Mesenchymal stem cell (in vitro differentiated cells and primary cell): ENCODE measurements around the gene ZDHHC18.

Experiments
- DNase-seq: peaks from one replicate; pipeline ENCODE4 v3.0.0-alpha.2; 2013
- H2AFZ ChIP-seq: one replicate; pipeline ENCODE4 v1.6.1; 2013; ENCODE audit warnings: low read depth, mild to moderate bottlenecking, control low read depth, inconsistent platforms, low read length, moderate library complexity
- H2AK5ac ChIP-seq: 2 replicates; pipeline ENCODE4 v1.6.1; 2013; ENCODE audit warnings: low read length, moderate library complexity, mild to moderate bottlenecking, inconsistent platforms; ENCODE audit not compliant: severe bottlenecking
- H2BK120ac ChIP-seq: one replicate; pipeline ENCODE4 v1.6.1; 2013; ENCODE audit warnings: low read depth, mild to moderate bottlenecking, inconsistent platforms, low read length, moderate library complexity
- H2BK12ac ChIP-seq, 2 experiments: one replicate each; pipeline ENCODE4 v1.6.1; 2013; ENCODE audit warnings: inconsistent platforms in 2 of 2, low read length in 2 of 2, mild to moderate bottlenecking in 2 of 2, moderate library complexity in 2 of 2, control low read depth in 1 of 2
- H2BK15ac ChIP-seq: one replicate; pipeline ENCODE4 v1.6.1; 2013; ENCODE audit warnings: mild to moderate bottlenecking, low read depth, inconsistent platforms; ENCODE audit not compliant: poor library complexity, severe bottlenecking
- H2BK5ac ChIP-seq: 2 replicates; pipeline ENCODE4 v1.6.1; 2013; ENCODE audit warnings: low read depth, mild to moderate bottlenecking, low read length, control low read depth, inconsistent platforms; ENCODE audit not compliant: poor library complexity, severe bottlenecking
- H3K14ac ChIP-seq, 2 experiments: one replicate each; pipeline ENCODE4 v1.6.1; 2013; ENCODE audit warnings: inconsistent platforms in 2 of 2, low read length in 2 of 2, control low read depth in 1 of 2, mild to moderate bottlenecking in 1 of 2, moderate library complexity in 1 of 2
- H3K18ac ChIP-seq, 2 experiments: one replicate each; pipeline ENCODE4 v1.6.1; 2013; ENCODE audit warnings: inconsistent platforms in 2 of 2, low read length in 2 of 2, control low read depth in 1 of 2, low read depth in 1 of 2, mild to moderate bottlenecking in 1 of 2
- H3K23ac ChIP-seq, 2 experiments: one replicate each; pipeline ENCODE4 v1.6.1; 2013; ENCODE audit warnings: inconsistent platforms in 2 of 2, low read length in 2 of 2, mild to moderate bottlenecking in 2 of 2, moderate library complexity in 2 of 2, control low read depth in 1 of 2
- H3K27ac ChIP-seq: 2 replicates; pipeline ENCODE4 v1.5.1; 2013; ENCODE audit warnings: mild to moderate bottlenecking, moderate library complexity, low read length, control low read depth, inconsistent platforms; ENCODE audit not compliant: poor library complexity, severe bottlenecking
- H3K27me3 ChIP-seq, 2 experiments: 2 replicates each; pipeline versions ENCODE4 v1.6.1 to v1.7.0; 2013; ENCODE audit warnings: low read length in 2 of 2, mild to moderate bottlenecking in 2 of 2, moderate library complexity in 2 of 2, control low read depth in 1 of 2, inconsistent platforms in 1 of 2; ENCODE audit not compliant: control insufficient read depth in 1 of 2, insufficient read depth in 1 of 2
- H3K36me3 ChIP-seq, 2 experiments: 2 replicates each; pipeline versions ENCODE4 v1.6.1 to v1.7.0; 2013; ENCODE audit warnings: low read length in 2 of 2, control low read depth in 1 of 2, inconsistent platforms in 1 of 2, low read depth in 1 of 2, mild to moderate bottlenecking in 1 of 2; ENCODE audit not compliant: insufficient read depth in 2 of 2, control insufficient read depth in 1 of 2
- H3K4ac ChIP-seq, 2 experiments: one replicate each; pipeline ENCODE4 v1.6.1; 2013; ENCODE audit warnings: inconsistent platforms in 2 of 2, low read length in 2 of 2, mild to moderate bottlenecking in 2 of 2, moderate library complexity in 2 of 2, control low read depth in 1 of 2, low read depth in 1 of 2
- H3K4me1 ChIP-seq: 2 replicates; pipeline ENCODE4 v1.6.1; 2013; ENCODE audit warnings: low read depth, low read length, control low read depth; ENCODE audit not compliant: control insufficient read depth, insufficient read depth
- H3K4me2 ChIP-seq: 2 replicates; pipeline ENCODE4 v1.6.1; 2013; ENCODE audit warnings: low read length, mild to moderate bottlenecking, inconsistent platforms; ENCODE audit not compliant: poor library complexity, severe bottlenecking
- H3K4me3 ChIP-seq, 2 experiments: 2 replicates each; pipeline versions ENCODE4 v1.5.1 to v1.7.0; 2013; ENCODE audit warnings: low read length in 2 of 2, mild to moderate bottlenecking in 2 of 2, control low read depth in 1 of 2, low read depth in 1 of 2; ENCODE audit not compliant: insufficient read depth in 1 of 2
- H3K79me1 ChIP-seq: replicated peaks from 2 replicates; pipeline ENCODE4 v1.6.1; 2013; ENCODE audit warnings: mild to moderate bottlenecking, control low read depth, low read length, inconsistent platforms; ENCODE audit not compliant: poor library complexity, severe bottlenecking
- H3K9ac ChIP-seq: 2 replicates; pipeline ENCODE4 v1.7.0; 2013; ENCODE audit warnings: mild to moderate bottlenecking, low read length, moderate library complexity
- H3K9me3 ChIP-seq: 2 replicates; pipeline ENCODE4 v1.7.0; 2013; ENCODE audit warnings: mild to moderate bottlenecking, low read length; ENCODE audit not compliant: control insufficient read depth
- H4K8ac ChIP-seq: one replicate; pipeline ENCODE4 v1.6.1; 2013; ENCODE audit warnings: inconsistent platforms, mild to moderate bottlenecking, low read length, moderate library complexity
- H4K91ac ChIP-seq: one replicate; pipeline ENCODE4 v1.6.1; 2013; ENCODE audit warnings: mild to moderate bottlenecking, low read length, inconsistent platforms
- WGBS: methylation state at CpG from one replicate; pipeline ENCODE4 v1.1.7; 2013; ENCODE audit warnings: mixed read lengths; 5-methylcytosine and 5-hydroxymethylcytosine counted together

Gene ZDHHC18

DNA sequence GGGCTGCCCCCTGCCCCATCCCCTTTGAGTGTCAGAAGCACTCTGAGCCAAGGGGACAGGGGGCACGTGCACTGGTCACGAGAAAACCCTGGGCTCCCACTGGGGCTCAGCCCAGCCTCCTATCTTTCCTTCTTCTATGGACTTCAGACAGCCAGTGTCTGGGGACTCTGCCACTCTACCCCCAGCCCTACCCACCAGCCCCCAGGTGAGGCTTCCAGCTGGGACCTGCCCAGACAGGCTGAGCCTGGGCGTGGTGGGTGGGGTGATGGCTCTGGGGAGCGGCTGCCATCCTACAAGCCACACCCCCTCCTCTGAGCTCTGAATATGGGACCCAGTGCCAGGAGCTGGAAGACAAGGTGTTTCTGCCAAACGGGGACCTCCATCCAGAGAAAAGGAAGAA lies 28.4 kb downstream of the ZDHHC18 start:
- no peak overlapping the region for H4K91ac ChIP-seq
- H2BK12ac ChIP-seq = no peak overlapping the region
- peaks cover 2% of the 10 kb centered on the region for H3K79me1 ChIP-seq
- H2AFZ ChIP-seq = no peak overlapping the region
- no peak overlapping the region for H3K4me2 ChIP-seq
- no peak overlapping the region for H3K18ac ChIP-seq
- H3K4me1 ChIP-seq = peaks cover 7% of the 10 kb centered on the region
- no peak overlapping the region for H3K27ac ChIP-seq
- no peaks in the 10 kb centered on the region for H3K27me3 ChIP-seq
- no peak overlapping the region for H3K9ac ChIP-seq
- no peak overlapping the region for H3K4ac ChIP-seq
- H3K9me3 ChIP-seq = no peaks in the 10 kb centered on the region
- no peak overlapping the region for H3K4me3 ChIP-seq
- H2BK15ac ChIP-seq = no peak overlapping the region
- no peak for DNase-seq
- no peak overlapping the region for H4K8ac ChIP-seq
- peaks cover 66 to 78% of the 10 kb centered on the region in 2 experiments for H3K36me3 ChIP-seq
- H3K23ac ChIP-seq = no peak overlapping the region
- H2BK5ac ChIP-seq = no peak overlapping the region
- 100% methylated on average over 2 of the region's 5 CpGs for WGBS
- no peak overlapping the region for H3K14ac ChIP-seq
- no peak overlapping the region for H2BK120ac ChIP-seq
- H2AK5ac ChIP-seq = no peak overlapping the region

DNA sequence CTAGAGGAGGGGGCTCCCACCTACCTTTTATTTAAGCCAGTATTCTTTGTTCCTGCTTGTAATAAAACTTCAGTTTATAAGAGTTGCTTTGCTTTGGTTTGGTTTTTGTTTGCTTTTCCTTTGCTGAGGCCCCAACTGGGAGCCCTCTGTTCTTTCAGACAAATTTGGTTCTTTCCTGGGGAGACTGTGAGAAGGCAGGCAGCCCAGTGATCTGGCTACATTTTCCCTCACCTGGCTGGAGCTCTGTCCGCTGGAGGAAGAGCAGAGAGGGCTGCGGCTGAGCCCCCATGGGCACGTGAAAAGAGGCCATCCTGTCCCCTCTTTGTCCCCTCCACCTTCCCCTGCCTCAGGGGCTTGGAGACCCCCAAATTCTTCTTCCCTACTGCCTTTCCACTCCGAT lies 29.1 kb downstream of the ZDHHC18 start:
- Histone ChIP-seq H3K4me2 (no peak overlapping the region), H3K9me3 (no peaks in the 10 kb centered on the region), H3K27ac (no peak overlapping the region), H2BK5ac (no peak overlapping the region), H3K4me3 (no peak overlapping the region), H3K4me1 (peaks cover 7% of the 10 kb centered on the region), H3K36me3 (peaks cover 59 to 71% of the 10 kb centered on the region in 2 experiments), H2BK15ac (no peak overlapping the region), H2BK12ac (no peak overlapping the region), H3K23ac (no peak overlapping the region), H4K8ac (no peak overlapping the region), H3K4ac (no peak overlapping the region), H3K79me1 (peaks cover 2% of the 10 kb centered on the region), H3K9ac (no peak overlapping the region), H2AFZ (no peak overlapping the region), H3K27me3 (no peaks in the 10 kb centered on the region), H4K91ac (no peak overlapping the region), H3K14ac (no peak overlapping the region), H2AK5ac (no peak overlapping the region), H3K18ac (no peak overlapping the region), H2BK120ac (no peak overlapping the region)
- WGBS = 97% methylated on average over 4 of the region's 4 CpGs
- DNase-seq = no peak

DNA sequence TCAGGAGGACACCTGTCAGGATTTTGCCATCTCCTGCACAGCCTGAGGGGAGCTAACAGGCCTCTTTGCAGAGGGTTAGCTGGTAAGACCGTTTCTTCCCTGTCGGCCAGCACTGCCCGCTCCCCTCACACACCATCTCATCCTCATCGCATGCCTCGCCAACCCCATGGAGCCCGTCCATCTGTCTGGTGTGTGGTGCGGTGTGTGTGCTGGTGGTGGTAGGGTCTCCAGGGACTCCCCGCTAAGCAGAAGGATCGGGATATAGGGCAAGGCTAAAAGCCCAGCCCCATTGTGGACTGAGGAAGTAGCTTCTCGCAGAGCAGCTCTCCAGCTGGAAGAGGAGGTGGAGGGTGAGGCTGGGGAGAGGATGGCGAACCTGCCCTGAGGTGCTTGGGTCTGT lies 29.7 kb downstream of the ZDHHC18 start:
- H3K18ac ChIP-seq = no peak overlapping the region
- no peak overlapping the region for H3K4me3 ChIP-seq
- H3K4me2 ChIP-seq = no peak overlapping the region
- no peaks in the 10 kb centered on the region for H3K27me3 ChIP-seq
- no peak overlapping the region for H3K4ac ChIP-seq
- 90% methylated on average over 8 of the region's 11 CpGs for WGBS
- H4K8ac ChIP-seq = no peak overlapping the region
- H3K9me3 ChIP-seq = no peaks in the 10 kb centered on the region
- no peak overlapping the region for H3K27ac ChIP-seq
- DNase-seq = no peak
- H3K9ac ChIP-seq = no peak overlapping the region
- no peak overlapping the region for H3K23ac ChIP-seq
- H2BK120ac ChIP-seq = no peak overlapping the region
- no peak overlapping the region for H2BK15ac ChIP-seq
- H2AFZ ChIP-seq = no peak overlapping the region
- peaks cover 53 to 65% of the 10 kb centered on the region in 2 experiments for H3K36me3 ChIP-seq
- peaks cover 2% of the 10 kb centered on the region for H3K79me1 ChIP-seq
- H3K4me1 ChIP-seq = peaks cover 7% of the 10 kb centered on the region
- H2AK5ac ChIP-seq = no peak overlapping the region
- H2BK5ac ChIP-seq = no peak overlapping the region
- H2BK12ac ChIP-seq = no peak overlapping the region
- H3K14ac ChIP-seq = no peak overlapping the region
- H4K91ac ChIP-seq = no peak overlapping the region

DNA sequence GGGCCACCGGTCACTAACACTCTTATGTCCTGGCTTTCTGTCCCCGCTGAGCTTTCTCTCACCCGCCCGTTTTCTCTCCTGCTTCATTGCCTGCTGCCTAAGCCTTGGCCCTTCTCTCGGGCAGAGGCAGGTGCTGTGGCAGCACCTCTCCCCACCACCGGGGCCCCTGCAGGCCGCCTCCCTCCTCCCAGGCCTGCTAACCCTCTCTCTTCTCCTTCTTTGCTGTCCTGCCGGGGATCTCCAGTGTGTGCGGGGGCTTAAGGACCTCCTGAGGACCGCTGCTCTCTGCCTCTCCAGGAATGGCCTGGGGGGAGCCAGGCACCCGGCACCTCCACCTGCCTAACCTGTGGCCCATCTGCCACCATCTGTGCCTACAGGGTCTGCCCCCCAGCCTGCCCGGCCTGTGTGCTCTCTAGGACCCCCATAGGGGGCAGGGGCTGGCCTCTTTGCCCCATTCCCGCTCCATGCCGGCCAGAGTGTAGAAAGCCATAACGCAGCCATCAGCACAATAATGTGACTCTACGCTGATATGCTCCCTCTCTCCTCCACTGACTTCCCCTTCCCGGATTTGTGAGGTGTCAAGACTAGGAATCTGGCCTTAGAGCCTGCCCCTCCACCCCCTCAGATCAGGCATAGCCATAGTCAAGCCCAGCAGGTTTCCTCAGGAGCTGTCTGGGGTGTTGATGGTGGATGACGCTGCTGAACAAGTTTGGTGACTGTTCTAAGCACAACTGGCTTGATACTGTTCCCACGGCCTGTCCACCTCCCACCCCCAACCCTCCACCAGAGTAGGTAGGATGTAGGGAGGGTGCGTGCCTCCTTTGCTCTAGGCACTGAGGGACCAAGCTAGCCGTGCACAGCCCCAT lies 30.3 kb downstream of the ZDHHC18 start:
- H3K36me3 ChIP-seq = peaks cover 47 to 59% of the 10 kb centered on the region in 2 experiments
- no peak overlapping the region for H3K4me3 ChIP-seq
- H2BK15ac ChIP-seq = no peak overlapping the region
- H3K23ac ChIP-seq = no peak overlapping the region
- no peak overlapping the region for H2BK5ac ChIP-seq
- H3K27ac ChIP-seq = no peak overlapping the region
- no peaks in the 10 kb centered on the region for H3K9me3 ChIP-seq
- H3K4me2 ChIP-seq = no peak overlapping the region
- H3K4ac ChIP-seq = no peak overlapping the region
- no peak for DNase-seq
- no peak overlapping the region for H3K18ac ChIP-seq
- H3K27me3 ChIP-seq = no peaks in the 10 kb centered on the region
- H3K79me1 ChIP-seq = peaks cover 2% of the 10 kb centered on the region
- H4K91ac ChIP-seq = no peak overlapping the region
- no peak overlapping the region for H4K8ac ChIP-seq
- H3K4me1 ChIP-seq = peaks cover 12% of the 10 kb centered on the region
- no peak overlapping the region for H2AK5ac ChIP-seq
- H2BK120ac ChIP-seq = no peak overlapping the region
- no peak overlapping the region for H2AFZ ChIP-seq
- whole genome bisulfite sequencing = 86% methylated on average over 19 of the region's 21 CpGs
- no peak overlapping the region for H2BK12ac ChIP-seq
- H3K9ac ChIP-seq = no peak overlapping the region
- no peak overlapping the region for H3K14ac ChIP-seq
